Adrenal gland (tissue), 12 donors: ENCODE results near the gene PRKCH. TPM values are rescaled to one million over a fixed set of nuclear protein-coding genes. Genes with fewer than 3 reads are reported as not detected.
"Not testable (repeated sequence)": the region's sequence is repeated elsewhere in the genome, so short reads cannot be mapped to it uniquely, and the experiment has no call there.

Experiments used
- DNase-seq, 7 donors: peaks; one replicate each; pipeline ENCODE4 v3.0.0-alpha.2; 2019 to 2020
- H3K27ac ChIP-seq, 5 donors: fragments of 200-600 bp; sonication (generic) in 4 of 5; 1 replicate in 3 of 5; 2 replicates in 2 of 5; pipeline versions ENCODE4 v1.5.1 to v1.8.0; 2016 to 2020; ENCODE audit warnings: mild to moderate bottlenecking in 1 of 5
- H3K27me3 ChIP-seq: fragments of 200-600 bp; 2 replicates; pipeline ENCODE4 v1.8.0; 2021
- H3K36me3 ChIP-seq, 2 donors: fragments of 200-600 bp; replicated peaks in 1 of 2; 1 replicate in 1 of 2; 2 replicates in 1 of 2; pipeline versions ENCODE4 v1.5.1 to v1.8.0; 2018 to 2022
- H3K4me1 ChIP-seq, 2 donors: fragments of 200-600 bp; replicated peaks in 1 of 2; 1 replicate in 1 of 2; 2 replicates in 1 of 2; pipeline versions ENCODE4 v1.5.1 to v1.8.0; 2018 to 2021
- H3K4me3 ChIP-seq, 4 donors: fragments of 200-600 bp; sonication (generic) in 3 of 4; one replicate each; pipeline ENCODE4 v1.5.1; 2016 to 2018
- H3K9me3 ChIP-seq, 3 donors: fragments of 200-600 bp; sonication (generic) in 1 of 3; replicated peaks in 1 of 3; 1 replicate in 2 of 3; 2 replicates in 1 of 3; pipeline versions ENCODE4 v1.5.1 to v1.8.0; 2016 to 2021
- POLR2A ChIP-seq, 2 donors: fragments of 450-650 bp; IDR thresholded peaks; one replicate each; pipeline ENCODE4 v1.6.1; 2017; ENCODE audit warnings: antibody characterized with exemption in 2 of 2, mild to moderate bottlenecking in 2 of 2, moderate library complexity in 1 of 2
- WGBS, 4 donors: extraction: QIAGEN DNeasy Blood & Tissue Kit in 2 of 4; methylation state at CpG; one replicate each; pipeline versions ENCODE4 v1.1.5 to v1.1.7; 2013 to 2017; 5-methylcytosine and 5-hydroxymethylcytosine counted together
- intact Hi-C, 2 donors: fragments of 100-400 bp; cut with DNase I; formaldehyde crosslinking; loops; one replicate each; pipeline versions ENCODE4 v1.14.1 to v1.15.0; 2022 to 2023
- polyA plus RNA-seq, 3 donors: library from polyadenylated mRNA; stranded (reverse); fragments of 200-250 nt in 2 of 3; fragments of 350-450 nt in 1 of 3; fragmentation: Illumina TruSeq in 1 of 3; extraction: RNeasy Lipid Tissue Mini Kit (QIAGEN cat#74804) in 1 of 3; gene quantifications; one replicate each; pipeline ENCODE4 v1.2.3, GENCODE V29; 2013 to 2014
- total RNA-seq, 9 donors: library from RNA; depleted of rRNA in 4 of 9; stranded (reverse); fragments of >200 nt in 4 of 9; fragments of 120-200 nt in 1 of 9; fragmentation: NEBNext Ultra II Directional in 1 of 9; extraction: Animal tissue kit (Norgen Biotek cat#: 25700) in 1 of 9; gene quantifications; one replicate each; pipeline versions ENCODE4 v1.1.0 to v1.2.4, GENCODE V29; 2013 to 2023
- TF ChIP-seq, protein P1 (sequence below), 6 experiments: fragments of 450-650 bp in 4 of 6; fragments of 200-600 bp in 2 of 6; sonication (generic) in 1 of 6; IDR thresholded peaks; 1 replicate in 5 of 6; 2 replicates in 1 of 6; pipeline versions ENCODE4 v1.5.1 to v1.8.0; 2016 to 2021; ENCODE audit warnings: antibody characterized with exemption in 6 of 6, mild to moderate bottlenecking in 2 of 6, moderate library complexity in 1 of 6
- donor health status: healthy with polysubstance abuse.
- donor health status: Bipolar disorder and iron deficiency.
- donor health status: DM: yes; HTN: yes; CAD: no.
- donor health status: DM: no; HTN: no; CAD: no.
- donor health status: DM: no; HTN: no; CAD: no.
- donor health status: DM: yes; HTN: yes; CAD: no.

The PRKCH gene
- total and polyA plus RNA-seq, 12 donors: 7.8 to 28.1 (median 17.0) TPM

DNA sequence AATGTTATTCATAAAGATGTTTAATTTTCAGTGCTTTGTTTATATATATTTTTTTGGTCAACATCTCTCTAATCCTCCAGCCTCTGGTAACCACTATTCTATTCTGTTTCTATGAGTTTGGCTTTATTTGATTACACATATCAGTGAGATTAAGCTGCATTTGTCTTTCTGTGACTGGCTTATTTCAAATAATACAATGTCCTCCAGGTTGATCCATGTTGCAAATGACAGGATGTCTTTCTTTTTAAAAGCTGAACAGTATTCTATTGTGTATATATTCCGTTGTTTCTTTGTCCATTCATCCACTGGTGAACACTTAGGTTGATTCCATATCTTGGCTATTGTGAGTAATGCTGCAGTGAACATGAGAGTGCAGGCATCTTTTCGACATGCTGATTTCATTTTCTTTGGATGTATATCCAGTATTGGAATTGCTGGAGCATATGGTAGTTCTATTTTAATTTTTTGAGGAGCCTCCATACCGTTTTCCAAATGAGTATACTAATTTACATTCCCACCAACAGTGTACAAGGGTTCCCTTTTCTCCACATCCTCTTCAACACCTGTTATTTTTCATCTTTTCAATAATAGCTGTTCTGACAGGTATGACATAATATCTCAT, 142.4 kb downstream of the PRKCH start:
- Histone ChIP-seq H3K27me3 (no peaks in the 10 kb centered on the region), H3K4me3 (no peak overlapping the region), H3K36me3 (peaks cover 0 to 4% of the 10 kb centered on the region in 2 donors), H3K9me3 (no peaks in the 10 kb centered on the region), H3K4me1 (peaks cover 8 to 40% of the 10 kb centered on the region in 2 donors), H3K27ac (no peak overlapping the region)
- TF ChIP-seq, protein P1, sequence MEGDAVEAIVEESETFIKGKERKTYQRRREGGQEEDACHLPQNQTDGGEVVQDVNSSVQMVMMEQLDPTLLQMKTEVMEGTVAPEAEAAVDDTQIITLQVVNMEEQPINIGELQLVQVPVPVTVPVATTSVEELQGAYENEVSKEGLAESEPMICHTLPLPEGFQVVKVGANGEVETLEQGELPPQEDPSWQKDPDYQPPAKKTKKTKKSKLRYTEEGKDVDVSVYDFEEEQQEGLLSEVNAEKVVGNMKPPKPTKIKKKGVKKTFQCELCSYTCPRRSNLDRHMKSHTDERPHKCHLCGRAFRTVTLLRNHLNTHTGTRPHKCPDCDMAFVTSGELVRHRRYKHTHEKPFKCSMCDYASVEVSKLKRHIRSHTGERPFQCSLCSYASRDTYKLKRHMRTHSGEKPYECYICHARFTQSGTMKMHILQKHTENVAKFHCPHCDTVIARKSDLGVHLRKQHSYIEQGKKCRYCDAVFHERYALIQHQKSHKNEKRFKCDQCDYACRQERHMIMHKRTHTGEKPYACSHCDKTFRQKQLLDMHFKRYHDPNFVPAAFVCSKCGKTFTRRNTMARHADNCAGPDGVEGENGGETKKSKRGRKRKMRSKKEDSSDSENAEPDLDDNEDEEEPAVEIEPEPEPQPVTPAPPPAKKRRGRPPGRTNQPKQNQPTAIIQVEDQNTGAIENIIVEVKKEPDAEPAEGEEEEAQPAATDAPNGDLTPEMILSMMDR (IDR thresholded peaks at IDR 0.05): no peak
- TF ChIP-seq POLR2A (IDR thresholded peaks at IDR 0.05): no peak
- WGBS, 4 donors: 87 to 94% (median 91%) methylated on average over 3 of the region's 3 CpGs
- intact Hi-C loops: loop anchor here in 1 of 2 donors (5.0 kb wide), 1 partner anchor 269 kb away; no protein-coding TSS in a partner anchor
- no peak for DNase-seq

DNA sequence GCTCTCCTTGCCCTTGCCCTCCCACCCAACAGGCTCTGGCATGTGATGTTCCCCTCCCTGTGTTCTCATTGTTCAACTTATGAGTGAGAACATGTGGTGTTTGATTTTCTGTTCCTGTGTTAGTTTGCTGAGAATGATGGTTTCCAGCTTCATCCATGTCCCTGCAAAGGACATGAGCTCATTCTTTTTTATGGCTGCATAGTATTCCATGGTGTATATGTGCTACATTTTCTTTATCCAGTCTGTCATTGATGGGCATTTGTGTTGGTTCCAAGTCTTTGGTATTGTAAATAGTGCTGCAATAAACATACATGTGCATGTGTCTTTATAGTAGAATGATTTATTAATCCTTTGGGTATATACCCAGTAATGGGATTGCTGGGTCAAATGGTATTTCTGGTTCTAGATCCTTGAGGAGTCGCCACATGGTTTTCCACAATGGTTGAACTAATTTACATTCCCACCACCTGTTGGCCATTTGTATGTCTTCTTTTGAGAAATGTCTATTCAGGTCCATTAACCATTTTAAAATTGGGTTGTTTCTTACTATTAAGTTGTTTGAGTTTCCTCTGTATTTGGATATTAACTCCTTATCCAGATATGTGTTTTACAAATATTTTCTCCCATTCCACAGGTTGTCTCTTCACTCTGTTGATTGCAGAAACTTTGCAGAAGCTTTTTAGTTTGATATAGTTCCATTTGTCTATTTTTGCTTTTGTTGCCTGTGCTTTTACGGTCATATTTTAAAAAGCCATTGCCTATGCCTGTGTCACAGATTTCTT, 143.4 kb downstream of the PRKCH start:
- H3K27ac ChIP-seq, DNase-seq, H3K27me3 ChIP-seq, H3K4me3 ChIP-seq, H3K9me3 ChIP-seq, H3K36me3 ChIP-seq: not testable (repeated sequence)
- WGBS, 4 donors: 95 to 100% (median 98%) methylated on average over 2 of the region's 2 CpGs
- intact Hi-C loops: loop anchor here in 1 of 2 donors (5.0 kb wide), 1 partner anchor 268 kb away; no protein-coding TSS in a partner anchor
- peaks cover 8 to 40% of the 10 kb centered on the region in 2 donors for H3K4me1 ChIP-seq

DNA sequence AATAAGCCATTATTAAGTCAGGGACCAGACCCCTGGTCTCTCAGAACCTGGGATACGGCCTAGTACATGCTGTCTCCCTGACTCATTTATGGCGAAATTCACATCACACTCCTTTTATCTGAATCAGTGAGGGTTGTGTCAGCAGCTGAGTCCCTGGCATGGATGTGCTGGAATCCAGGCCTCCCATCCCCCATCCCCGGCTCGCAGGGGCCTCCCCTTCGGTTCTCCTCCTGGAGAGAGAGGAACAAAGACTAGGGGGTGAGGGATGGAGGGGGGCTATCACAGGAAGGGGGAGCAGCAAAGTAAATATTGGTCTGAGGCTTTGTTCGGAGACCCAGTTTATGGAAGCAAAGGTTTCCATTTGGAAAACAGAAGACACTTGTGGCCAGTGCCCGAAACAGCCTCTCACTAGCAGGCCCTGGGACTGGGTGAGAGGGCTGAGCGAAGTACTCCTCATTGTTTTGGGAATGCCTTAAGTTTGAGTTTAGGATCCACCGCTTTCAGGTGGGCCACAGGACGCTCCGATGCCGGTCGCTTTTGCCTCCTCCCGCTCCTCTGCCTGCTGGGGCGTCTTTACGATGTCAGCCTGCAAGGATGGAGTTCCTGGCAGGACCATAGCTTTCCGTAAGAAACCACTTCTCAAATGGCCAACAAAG, 145.0 kb downstream of the PRKCH start:
- H3K4me1 ChIP-seq: peaks cover 11 to 57% of the 10 kb centered on the region in 2 donors
- H3K27me3 ChIP-seq: no peaks in the 10 kb centered on the region
- peak; percentile 78 to 92 (median 89) for DNase-seq
- peak overlapping the region in 3 of 5 donors; percentile 26 to 89 (median 76) for H3K27ac ChIP-seq
- WGBS, 4 donors: 64 to 78% (median 67%) methylated on average over 16 to 17 of the region's 17 CpGs
- H3K36me3 ChIP-seq: peaks cover 0 to 4% of the 10 kb centered on the region in 2 donors
- intact Hi-C loops: no loop called here
- H3K9me3 ChIP-seq: no peaks in the 10 kb centered on the region
- H3K4me3 ChIP-seq: no peak overlapping the region
- TF ChIP-seq POLR2A (IDR thresholded peaks at IDR 0.05): no peak
- TF ChIP-seq, protein P1 (IDR thresholded peaks at IDR 0.05): no peak

DNA sequence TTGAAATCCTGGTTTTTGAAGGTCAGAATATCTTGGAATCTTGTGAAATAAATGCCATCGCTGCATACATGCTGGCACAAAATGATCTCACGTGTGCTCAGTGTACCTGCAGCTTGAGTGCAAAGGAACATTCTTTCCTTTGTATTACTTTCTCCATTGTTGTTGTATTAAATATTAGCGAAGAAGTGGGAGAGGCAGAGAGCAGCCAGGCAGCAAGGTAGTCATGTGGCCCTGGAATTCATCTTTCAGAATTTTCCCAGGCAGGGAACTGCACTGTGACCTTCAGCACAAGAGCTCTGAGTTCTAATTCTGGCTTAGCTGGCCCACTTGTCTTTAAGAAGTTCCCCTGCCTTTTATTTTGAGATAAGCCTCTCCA, 145.5 kb downstream of the PRKCH start:
- H3K27me3 ChIP-seq: no peaks in the 10 kb centered on the region
- TF ChIP-seq, protein P1 (IDR thresholded peaks at IDR 0.05): no peak
- no peak for TF ChIP-seq POLR2A (IDR thresholded peaks at IDR 0.05)
- no peak for DNase-seq
- H3K4me1 ChIP-seq: peaks cover 11 to 61% of the 10 kb centered on the region in 2 donors
- peak overlapping the region in 3 of 5 donors; percentile 26 to 89 (median 76) for H3K27ac ChIP-seq
- peaks cover 0 to 4% of the 10 kb centered on the region in 2 donors for H3K36me3 ChIP-seq
- WGBS, 4 donors: 69 to 92% (median 82%) methylated on average over 3 of the region's 3 CpGs
- H3K9me3 ChIP-seq: no peaks in the 10 kb centered on the region
- intact Hi-C loops: no loop called here
- no peak overlapping the region for H3K4me3 ChIP-seq
